Limb (tissue), 2 donors: ENCODE results near the gene SNAPIN.
"Not testable (repeated sequence)": the region's sequence is repeated elsewhere in the genome, so short reads cannot be mapped to it uniquely, and the experiment has no call there.

ENCODE experiments used
- DNase-seq, 2 donors: peaks; one replicate each; pipeline ENCODE4 v3.0.0-alpha.2; 2016; ENCODE audit errors: extremely low spot score in 2 of 2

SNAPIN gene

DNA sequence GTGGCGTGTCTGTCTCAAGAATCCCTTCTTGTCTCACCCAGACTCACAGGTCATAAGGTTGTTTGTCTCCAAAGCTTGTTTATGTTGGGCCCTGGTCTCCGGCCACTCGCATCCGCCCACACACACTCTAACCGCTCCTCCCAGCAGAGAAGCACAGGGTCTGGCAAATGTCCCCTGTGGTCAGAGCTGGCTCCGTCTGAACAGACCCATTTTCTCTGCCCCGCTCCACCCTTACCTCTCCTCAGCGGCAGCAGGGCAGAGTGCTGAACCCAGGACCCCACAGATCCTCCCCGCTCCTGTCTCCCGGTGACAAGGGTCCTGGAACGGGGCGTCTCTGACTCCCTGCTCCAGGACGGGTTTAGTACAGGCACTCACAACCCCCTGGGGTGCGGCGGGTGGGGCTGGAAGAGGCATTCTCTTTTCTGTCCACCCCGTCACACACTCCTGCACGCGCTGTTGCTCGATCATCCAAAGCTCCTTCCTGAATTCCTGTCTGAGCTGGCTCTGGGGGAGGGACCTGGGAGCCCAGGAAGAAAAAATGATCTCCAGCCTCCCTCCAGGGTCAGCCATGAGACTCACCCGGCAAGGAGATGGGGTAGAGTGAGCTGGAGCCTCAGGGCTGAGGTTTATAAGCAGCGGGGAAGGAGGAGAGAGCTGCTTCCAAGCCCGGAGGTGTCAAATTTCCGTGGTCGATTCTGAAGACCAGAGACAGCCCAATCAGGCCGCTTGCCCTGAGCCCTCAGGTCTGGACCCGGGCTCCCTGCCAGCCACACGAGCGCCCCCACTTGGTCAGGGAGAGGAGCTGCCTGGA is 31.4 kb upstream of the SNAPIN start, which contains the start of gene S100A13:
Gene S100A13, minus strand, starts transcription at position 602 of the 811 bp plus-strand sequence. CDS start 1,033 bp downstream, outside the sequence.
- DNase-seq: peak; percentile 83 to 86

GRCh38 chr1:153627715-153628626 is 30.5 kb upstream of the SNAPIN start, which contains the start of gene S100A1:
TSS of gene S100A1 (plus strand) at chr1:153628434. CDS start at chr1:153630522, 2,088 bp downstream.
- peak in 1 of 2 donors; percentile 63 for DNase-seq

GRCh38 chr1:153628638-153629342 is 29.7 kb upstream of the SNAPIN start:
- no peak for DNase-seq

GRCh38 chr1:153629343-153629665 is 29.2 kb upstream of the SNAPIN start:
- DNase-seq: no peak

GRCh38 chr1:153629971-153630370 is 28.5 kb upstream of the SNAPIN start:
- no peak for DNase-seq

GRCh38 chr1:153630384-153630783 is 28.1 kb upstream of the SNAPIN start:
- DNase-seq: no peak

- DNase-seq: no peak
Measured at GRCh38 chr1:153631047-153632022, 27.2 kb upstream of the SNAPIN start.

GRCh38 chr1:153633161-153633753 is 25.2 kb upstream of the SNAPIN start:
- DNase-seq: peak in 1 of 2 donors; percentile 43

- peak; percentile 97 to 98 for DNase-seq
Measured at GRCh38 chr1:153633754-153634665, 24.5 kb upstream of the SNAPIN start, which contains the start of gene CHTOP. TSS of gene CHTOP (plus strand) at chr1:153634066. CDS start at chr1:153636589, 2,523 bp downstream.

DNA sequence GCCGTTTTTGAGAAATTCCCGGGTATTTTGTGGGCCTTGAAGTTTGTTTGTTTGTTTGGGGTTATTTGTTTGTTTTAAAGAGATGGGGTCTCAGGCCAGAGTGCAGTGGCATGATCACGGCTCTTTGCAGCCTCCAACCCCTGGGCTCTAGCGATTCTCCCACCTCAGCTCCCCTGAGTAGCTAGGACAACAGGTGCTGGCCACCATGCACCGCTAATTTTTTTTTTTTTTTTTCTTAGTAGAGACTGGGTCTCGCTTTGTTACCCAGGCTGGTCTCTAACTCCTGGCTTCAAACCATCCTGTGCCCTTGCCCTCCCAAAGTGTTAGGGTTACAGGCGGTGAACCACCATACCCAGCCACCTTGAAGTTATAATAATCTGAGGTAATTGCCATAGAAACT is 22.6 kb upstream of the SNAPIN start:
- no peak for DNase-seq

GRCh38 chr1:153636312-153636711 is 22.2 kb upstream of the SNAPIN start:
- DNase-seq: no peak

DNA sequence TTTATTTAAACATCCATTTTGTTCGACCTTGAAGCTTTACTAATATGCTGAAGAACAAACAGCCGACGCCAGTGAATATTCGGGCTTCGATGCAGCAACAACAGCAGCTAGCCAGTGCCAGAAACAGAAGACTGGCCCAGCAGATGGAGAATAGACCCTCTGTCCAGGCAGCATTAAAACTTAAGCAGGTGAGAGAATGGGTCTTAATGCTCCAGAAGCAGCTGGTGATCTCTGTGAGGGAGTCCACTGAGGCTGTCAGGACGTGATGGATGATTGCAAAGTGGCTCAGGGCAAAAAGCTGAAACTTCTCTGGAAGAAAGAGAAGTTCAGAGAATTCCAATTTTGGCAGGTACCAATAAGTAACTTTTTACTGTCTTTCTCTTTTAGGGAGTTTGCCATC is 20.2 kb upstream of the SNAPIN start:
- DNase-seq: no peak

- no peak for DNase-seq
Measured at GRCh38 chr1:153639280-153639679, 19.2 kb upstream of the SNAPIN start.

GRCh38 chr1:153640213-153640612 is 18.3 kb upstream of the SNAPIN start:
- DNase-seq: not testable (repeated sequence)

DNA sequence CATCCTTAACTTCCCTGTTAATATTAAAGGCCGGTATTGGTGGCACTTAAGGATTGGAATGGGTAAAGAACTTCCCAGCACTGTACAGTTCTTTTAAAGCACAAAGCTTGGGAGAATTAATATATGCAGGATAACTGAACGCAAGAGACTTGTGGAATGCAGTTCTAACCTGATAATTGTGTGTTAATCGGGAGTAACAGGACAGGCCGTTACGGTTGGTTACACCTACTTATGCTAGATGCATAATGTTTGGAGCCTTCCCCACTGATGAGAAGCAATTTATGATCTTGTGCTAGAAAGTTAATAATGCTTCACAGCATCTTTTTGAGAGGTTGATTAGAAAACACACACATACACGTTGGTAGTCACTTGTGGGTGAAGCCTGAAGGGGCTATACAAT is 17.6 kb upstream of the SNAPIN start:
- DNase-seq: no peak

GRCh38 chr1:153642161-153642560 is 16.3 kb upstream of the SNAPIN start:
- no peak for DNase-seq

GRCh38 chr1:153643100-153643499 is 15.4 kb upstream of the SNAPIN start:
- DNase-seq: no peak

GRCh38 chr1:153643816-153644215 is 14.7 kb upstream of the SNAPIN start:
- no peak for DNase-seq
